ENCODE results near the gene ZBTB18. TPM values are rescaled to one million over a fixed set of nuclear protein-coding genes. Genes with fewer than 3 reads are reported as not detected.

Gene ZBTB18
- total and polyA plus RNA-seq, 2 of the 4 experiments (the other 2 are of a cell fraction) = 10.0 to 16.0 TPM

GRCh38 chr1:244064621-244065020 is 13.5 kb downstream of the ZBTB18 start:
- no peaks in the 10 kb centered on the region for H4K20me1 ChIP-seq (ENCODE audit: insufficient read depth, low read length)
- dilution Hi-C loops (cut with HindIII; ENCODE audit: low sequenced_read_pairs, unreplicated experiment) = no loop called here
- H4K5ac ChIP-seq (ENCODE audit: low read depth, low read length) = no peak overlapping the region
- no peak for DNase-seq
- CTCF ChIA-PET = no interaction called here
- POLR2A ChIA-PET (ENCODE audit: unreplicated experiment) = no interaction called here
- H3K27ac ChIP-seq (ENCODE audit: insufficient read depth, low read length) = no peak overlapping the region
- H3K4me3 ChIP-seq (ENCODE audit: insufficient read depth, low read depth, low read length) = no peak overlapping the region
- WGBS, 2 experiments (ENCODE audit: extremely low coverage in 2 of 2, insufficient read length in 1 of 2) = 100% methylated on average over 1 of the region's 8 CpGs; no CpG with 5 or more reads in 1 of the 2 experiments
- no peaks in the 10 kb centered on the region for H3K36me3 ChIP-seq (ENCODE audit: control insufficient read depth, insufficient read depth, low read length)
- no peak overlapping the region for H3K23ac ChIP-seq (ENCODE audit: low read depth, low read length)
- H2AK9ac ChIP-seq (replicated peaks; ENCODE audit: low read depth, low read length, poor library complexity) = no peak overlapping the region
- H3K56ac ChIP-seq (ENCODE audit: extremely low read depth, insufficient read depth, low read length) = no peak overlapping the region
- intact Hi-C loops (cut with micrococcal nuclease) = no loop called here
- no peak overlapping the region for H2BK5ac ChIP-seq (ENCODE audit: low read depth, low read length, poor library complexity, severe bottlenecking)
- no peak overlapping the region for H3K9ac ChIP-seq (ENCODE audit: low read depth, low read length)
- no peak overlapping the region for H3K4ac ChIP-seq (ENCODE audit: low read depth, low read length)
- no peak overlapping the region for H2BK120ac ChIP-seq (ENCODE audit: low read depth, low read length)
- H3K79me1 ChIP-seq (ENCODE audit: low read depth in 1 of 2, low read length in 2 of 2) = no peaks in the 10 kb centered on the region
- H3K9me3 ChIP-seq (ENCODE audit: control insufficient read depth, insufficient read depth, low read length) = no peaks in the 10 kb centered on the region
- no peaks in the 10 kb centered on the region for H3K27me3 ChIP-seq (ENCODE audit: control insufficient read depth, insufficient read depth, low read length)
- BruUV-seq (replicated peaks) = no TSS peak
- peaks cover 7% of the 10 kb centered on the region for H3K4me1 ChIP-seq (ENCODE audit: control insufficient read depth, insufficient read depth, low read length)
- TF ChIP-seq RCOR1 (IDR thresholded peaks at IDR 0.05; ENCODE audit: insufficient replicate concordance, low read length) = no peak
- no peak for TF ChIP-seq POLR2A (IDR thresholded peaks at IDR 0.05; ENCODE audit: low read depth, low read length)
- TF ChIP-seq MAZ (IDR thresholded peaks at IDR 0.05; ENCODE audit: borderline replicate concordance, low read depth, low read length) = no peak
- TF ChIP-seq RAD21 (IDR thresholded peaks at IDR 0.05; ENCODE audit: low read length) = no peak
- no peak for TF ChIP-seq CEBPB (IDR thresholded peaks at IDR 0.05; ENCODE audit: low read depth, low read length)
- no peak for TF ChIP-seq ELK1 (IDR thresholded peaks at IDR 0.05; ENCODE audit: borderline replicate concordance, low read depth, low read length)
- TF ChIP-seq FOS (IDR thresholded peaks at IDR 0.05; ENCODE audit: low read depth, low read length) = no peak
- TF ChIP-seq CTCF (conservative IDR thresholded peaks at IDR 0.05; ENCODE audit: low read depth, low read length) = no peak
- TF ChIP-seq USF2 (IDR thresholded peaks at IDR 0.05; ENCODE audit: low read depth, low read length) = no peak
- no peak for TF ChIP-seq CHD1 (IDR thresholded peaks at IDR 0.05; ENCODE audit: low read depth, low read length)
- no peak for TF ChIP-seq MAFK (IDR thresholded peaks at IDR 0.05; ENCODE audit: low read depth, low read length)
- TF ChIP-seq NFE2L2 (IDR thresholded peaks at IDR 0.05; ENCODE audit: low read depth, low read length) = no peak
- TF ChIP-seq BHLHE40 (IDR thresholded peaks at IDR 0.05; ENCODE audit: low read depth, low read length) = no peak
- no peak for TF ChIP-seq MXI1 (IDR thresholded peaks at IDR 0.05; ENCODE audit: borderline replicate concordance, low read depth, low read length)
- H3K14ac ChIP-seq (replicated peaks; ENCODE audit: low read depth, low read length) = no peak overlapping the region
- in situ Hi-C loops (cut with MboI; ENCODE audit: low sequenced_read_pairs) = loop anchor here (25.0 kb wide), 1 partner anchor 198 kb away; no protein-coding TSS in a partner anchor
- H3K4me2 ChIP-seq (ENCODE audit: low read depth, low read length) = no peak overlapping the region
- H2AK5ac ChIP-seq (ENCODE audit: low read depth, low read length) = no peak overlapping the region
- H2AFZ ChIP-seq (replicated peaks; ENCODE audit: low read length, poor library complexity) = no peak overlapping the region
- H2BK15ac ChIP-seq (ENCODE audit: low read depth, low read length) = no peak overlapping the region
- H3K9me1 ChIP-seq (ENCODE audit: insufficient read depth, low read length) = 0 out of 2 replicates have a peak, but pooled peaks cover 2% of the 10 kb centered on the region
- no peak overlapping the region for H3K18ac ChIP-seq (ENCODE audit: low read depth, low read length)
- no peak overlapping the region for H4K8ac ChIP-seq (ENCODE audit: low read depth in 2 of 2, low read length in 2 of 2)
- no peak overlapping the region for H2BK20ac ChIP-seq (ENCODE audit: low read depth, low read length)
- ATAC-seq (ENCODE audit: low read depth) = no peak
- H4K91ac ChIP-seq (ENCODE audit: insufficient read depth, low read depth, low read length) = no peak overlapping the region

Data from IMR-90 (cell line).